ENCODE data around the gene CD84.

Gene CD84

DNA sequence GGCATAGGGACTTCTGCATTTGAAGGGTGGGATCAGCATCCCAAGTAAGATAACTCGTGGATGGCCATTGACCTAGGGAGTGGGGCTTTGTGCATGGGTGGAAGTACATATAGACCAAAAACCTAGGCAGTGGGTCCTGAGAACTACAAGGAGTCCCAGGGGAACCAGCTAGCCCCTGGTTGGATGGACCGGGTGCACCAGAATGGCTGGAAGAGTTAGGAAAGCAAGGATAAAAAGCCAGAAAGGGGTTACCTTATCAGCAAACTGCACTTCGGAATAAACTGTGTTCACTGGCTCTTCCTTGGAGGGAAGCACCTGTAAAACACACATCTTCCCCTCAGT is 29.7 kb downstream of the CD84 start:
- no peak overlapping the region for H3K4me3 ChIP-seq (ENCODE audit: low read length)
- DNase-seq (ENCODE audit: low read depth), result no peak
- TF ChIP-seq, protein P1, sequence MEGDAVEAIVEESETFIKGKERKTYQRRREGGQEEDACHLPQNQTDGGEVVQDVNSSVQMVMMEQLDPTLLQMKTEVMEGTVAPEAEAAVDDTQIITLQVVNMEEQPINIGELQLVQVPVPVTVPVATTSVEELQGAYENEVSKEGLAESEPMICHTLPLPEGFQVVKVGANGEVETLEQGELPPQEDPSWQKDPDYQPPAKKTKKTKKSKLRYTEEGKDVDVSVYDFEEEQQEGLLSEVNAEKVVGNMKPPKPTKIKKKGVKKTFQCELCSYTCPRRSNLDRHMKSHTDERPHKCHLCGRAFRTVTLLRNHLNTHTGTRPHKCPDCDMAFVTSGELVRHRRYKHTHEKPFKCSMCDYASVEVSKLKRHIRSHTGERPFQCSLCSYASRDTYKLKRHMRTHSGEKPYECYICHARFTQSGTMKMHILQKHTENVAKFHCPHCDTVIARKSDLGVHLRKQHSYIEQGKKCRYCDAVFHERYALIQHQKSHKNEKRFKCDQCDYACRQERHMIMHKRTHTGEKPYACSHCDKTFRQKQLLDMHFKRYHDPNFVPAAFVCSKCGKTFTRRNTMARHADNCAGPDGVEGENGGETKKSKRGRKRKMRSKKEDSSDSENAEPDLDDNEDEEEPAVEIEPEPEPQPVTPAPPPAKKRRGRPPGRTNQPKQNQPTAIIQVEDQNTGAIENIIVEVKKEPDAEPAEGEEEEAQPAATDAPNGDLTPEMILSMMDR (conservative IDR thresholded peaks at IDR 0.05; ENCODE audit: low read depth, low read length), result no peak

GRCh38 chr1:160548960-160549664 is 30.2 kb downstream of the CD84 start:
- TF ChIP-seq, protein P1 (conservative IDR thresholded peaks at IDR 0.05; ENCODE audit: low read depth, low read length), result no peak
- no peak overlapping the region for H3K4me3 ChIP-seq (ENCODE audit: low read length)
- DNase-seq (ENCODE audit: low read depth), result no peak

DNA sequence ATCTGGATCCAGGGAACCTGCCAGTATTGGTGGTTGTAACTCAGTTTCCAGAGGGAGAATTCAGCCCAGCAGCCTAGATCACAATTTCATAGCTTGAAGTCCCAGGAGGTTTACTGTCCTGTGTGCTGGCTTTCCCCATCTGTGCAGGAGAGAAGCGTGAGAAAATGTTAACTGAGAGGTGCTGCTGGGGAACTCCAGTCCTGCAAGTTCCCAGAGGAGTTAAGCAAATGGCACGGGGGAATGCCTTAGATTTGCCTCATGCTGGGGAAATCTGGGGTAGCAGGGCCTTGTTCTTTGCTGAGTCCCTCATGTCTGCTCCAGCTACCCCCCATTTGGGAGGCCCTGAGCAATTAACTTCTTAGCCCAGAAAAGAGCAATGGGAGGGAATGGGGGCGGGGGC is 31.1 kb downstream of the CD84 start:
- no peak overlapping the region for H3K4me3 ChIP-seq (ENCODE audit: low read length)
- TF ChIP-seq, protein P1 (conservative IDR thresholded peaks at IDR 0.05; ENCODE audit: low read depth, low read length), result no peak
- no peak for DNase-seq (ENCODE audit: low read depth)

DNA sequence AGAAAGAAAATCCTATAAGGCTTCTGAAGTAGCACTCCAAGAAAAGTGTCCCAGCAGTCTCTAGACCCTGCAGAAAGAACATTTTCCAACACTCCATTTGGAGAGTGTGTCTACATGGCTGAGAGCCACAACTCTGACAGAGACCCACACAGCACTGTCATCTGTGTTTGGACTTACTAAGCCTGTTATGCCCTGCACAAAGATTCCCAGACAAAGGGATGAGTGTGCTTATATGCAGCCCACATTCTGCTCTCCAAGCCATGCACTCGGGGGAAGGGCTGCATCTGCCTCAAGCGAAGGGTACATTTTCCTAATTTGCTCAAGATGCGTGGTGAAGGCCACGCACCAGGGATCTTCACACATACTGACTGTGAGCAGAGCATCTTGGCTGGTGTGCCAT is 31.9 kb downstream of the CD84 start:
- no peak for DNase-seq (ENCODE audit: low read depth)
- no peak overlapping the region for H3K4me3 ChIP-seq (ENCODE audit: low read length)
- TF ChIP-seq, protein P1 (conservative IDR thresholded peaks at IDR 0.05; ENCODE audit: low read depth, low read length), result no peak

GRCh38 chr1:160546942-160547341 is 32.4 kb downstream of the CD84 start:
- no peak overlapping the region for H3K4me3 ChIP-seq (ENCODE audit: low read length)
- no peak for DNase-seq (ENCODE audit: low read depth)
- TF ChIP-seq, protein P1 (conservative IDR thresholded peaks at IDR 0.05; ENCODE audit: low read depth, low read length), result no peak

- no peak for DNase-seq (ENCODE audit: low read depth)
- TF ChIP-seq, protein P1 (conservative IDR thresholded peaks at IDR 0.05; ENCODE audit: low read depth, low read length), result peak; percentile 49
- no peak overlapping the region for H3K4me3 ChIP-seq (ENCODE audit: low read length)
Measured at GRCh38 chr1:160544647-160545046, 34.6 kb downstream of the CD84 start.

GRCh38 chr1:160542303-160542945 is 36.9 kb downstream of the CD84 start:
- peak; percentile 12 for DNase-seq (ENCODE audit: low read depth)
- no peak overlapping the region for H3K4me3 ChIP-seq (ENCODE audit: low read length)
- TF ChIP-seq, protein P1 (conservative IDR thresholded peaks at IDR 0.05; ENCODE audit: low read depth, low read length), result no peak

Data from retinal pigment epithelial cell (primary cell).